ENCODE measurements around the gene HDAC9. TPM values are rescaled to one million over a fixed set of nuclear protein-coding genes. Genes with fewer than 3 reads are reported as not detected.

Gene HDAC9
- total RNA-seq, 1 experiment from 2014 or later: 17.1 TPM

DNA sequence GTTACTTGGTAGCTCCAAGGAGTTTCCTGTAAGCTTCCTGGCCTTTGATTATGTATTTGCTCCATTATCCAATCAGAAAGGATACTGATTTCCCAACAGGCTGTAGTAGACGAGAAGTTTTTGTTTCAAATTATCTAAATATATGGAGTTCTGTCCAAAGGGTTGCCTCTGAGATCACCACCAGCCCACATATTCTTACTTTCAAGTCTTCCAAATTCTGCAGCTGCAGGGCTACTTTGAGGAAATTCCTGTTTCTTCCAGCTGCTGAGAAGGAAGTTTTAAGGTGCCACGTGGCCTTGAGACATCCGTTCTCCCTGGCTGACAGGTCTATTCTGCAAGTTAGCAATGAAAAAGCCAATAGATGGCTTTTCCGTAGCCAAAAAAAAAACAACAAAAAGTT, 335.9 kb downstream of the HDAC9 start:
- ATAC-seq (no peak), DNase-seq (ENCODE audit: low read depth, low spot score) (no peak)
- no peaks in the 10 kb centered on the region for H3K36me3 ChIP-seq (ENCODE audit: control insufficient read depth, insufficient read depth, low read length)
- no peak overlapping the region for H3K27ac ChIP-seq (ENCODE audit: low read length)
- no peaks in the 10 kb centered on the region for H3K9me3 ChIP-seq (ENCODE audit: control insufficient read depth, insufficient read depth, low read depth, low read length)
- no peak overlapping the region for H3K4me3 ChIP-seq (ENCODE audit: low read depth in 2 of 2, low read length in 2 of 2)
- ChIA-PET POLR2A (no interaction called here), CTCF (no interaction called here)
- in situ Hi-C loops (cut with HindIII; ENCODE audit: low pct_unique_long_range_greater_than_20kb, low sequenced_read_pairs) (no loop called here), intact Hi-C loops (cut with micrococcal nuclease; ENCODE audit: unreplicated experiment) (no loop called here)
- H3K4me1 ChIP-seq (ENCODE audit: control insufficient read depth, insufficient read depth, low read length): no peaks in the 10 kb centered on the region
- no peaks in the 10 kb centered on the region for H3K27me3 ChIP-seq (ENCODE audit: control insufficient read depth, insufficient read depth, low read length)
- BruUV-seq (replicated peaks): no TSS peak
- TF ChIP-seq REST (IDR thresholded peaks at IDR 0.05; ENCODE audit: insufficient read depth in 1 of 2, low read depth in 2 of 2, low read length in 1 of 2): no peak
- TF ChIP-seq SIN3A (IDR thresholded peaks at IDR 0.05; ENCODE audit: borderline replicate concordance, insufficient read depth, low read depth, low read length): no peak
- no peak for TF ChIP-seq TCF7L2 (IDR thresholded peaks at IDR 0.05; ENCODE audit: low read depth, low read length)
- TF ChIP-seq POLR2AphosphoS5 (IDR thresholded peaks at IDR 0.05; ENCODE audit: low read depth, low read length): no peak
- no peak for TF ChIP-seq CTCF (IDR thresholded peaks at IDR 0.05)

- intact Hi-C loops (cut with micrococcal nuclease; ENCODE audit: unreplicated experiment): no loop called here
- Histone ChIP-seq H3K27me3 (ENCODE audit: control insufficient read depth, insufficient read depth, low read length) (no peaks in the 10 kb centered on the region), H3K4me3 (ENCODE audit: low read depth in 2 of 2, low read length in 2 of 2) (no peak overlapping the region), H3K9me3 (ENCODE audit: control insufficient read depth, insufficient read depth, low read depth, low read length) (no peaks in the 10 kb centered on the region), H3K36me3 (ENCODE audit: control insufficient read depth, insufficient read depth, low read length) (no peaks in the 10 kb centered on the region), H3K4me1 (ENCODE audit: control insufficient read depth, insufficient read depth, low read length) (no peaks in the 10 kb centered on the region), H3K27ac (ENCODE audit: low read length) (no peak overlapping the region)
- TF ChIP-seq REST (IDR thresholded peaks at IDR 0.05; ENCODE audit: insufficient read depth in 1 of 2, low read depth in 2 of 2, low read length in 1 of 2) (no peak), SIN3A (IDR thresholded peaks at IDR 0.05; ENCODE audit: borderline replicate concordance, insufficient read depth, low read depth, low read length) (no peak), POLR2AphosphoS5 (IDR thresholded peaks at IDR 0.05; ENCODE audit: low read depth, low read length) (no peak), CTCF (IDR thresholded peaks at IDR 0.05) (no peak), TCF7L2 (IDR thresholded peaks at IDR 0.05; ENCODE audit: low read depth, low read length) (no peak)
- ATAC-seq (no peak), DNase-seq (ENCODE audit: low read depth, low spot score) (no peak)
- no TSS peak for BruUV-seq (replicated peaks)
- POLR2A ChIA-PET: no interaction called here
- CTCF ChIA-PET: no interaction called here
- in situ Hi-C loops (cut with HindIII; ENCODE audit: low pct_unique_long_range_greater_than_20kb, low sequenced_read_pairs): no loop called here
These were observed 336.4 kb downstream of the HDAC9 start for GRCh38 chr7:18831943-18832342.
